Measurements from ENCODE around the gene GAB1. TPM values are rescaled to one million over a fixed set of nuclear protein-coding genes. Genes with fewer than 3 reads are reported as not detected.

The GAB1 gene
- total RNA-seq, 1 experiment from 2014 or later, result 15.3 TPM

- Mint-ChIP-seq H3K4me3 (no peak overlapping the region), H3K9me3 (no peaks in the 10 kb centered on the region), H3K4me1 (no peaks in the 10 kb centered on the region), H3K27me3 (ENCODE audit: low read depth) (no peaks in the 10 kb centered on the region), H3K27ac (no peak overlapping the region), H3K36me3 (ENCODE audit: insufficient read depth in 1 of 3, low read depth in 3 of 3) (no peaks in the 10 kb centered on the region)
- H3K4ac ChIP-seq (ENCODE audit: low read depth, low read length), result no peak overlapping the region
- no peak overlapping the region for H3K23ac ChIP-seq (ENCODE audit: insufficient read length, low read depth, low read length)
- no peak overlapping the region for H2AFZ ChIP-seq (ENCODE audit: low read length)
- DNase-seq, result no peak
- no peak overlapping the region for H3K56ac ChIP-seq (ENCODE audit: insufficient read length, low read depth, low read length)
- no peak overlapping the region for H2BK120ac ChIP-seq (ENCODE audit: low read depth, low read length, poor library complexity, severe bottlenecking)
- no peak overlapping the region for H4K8ac ChIP-seq (replicated peaks; ENCODE audit: insufficient read length, low read depth, low read length)
- H3K79me1 ChIP-seq (ENCODE audit: insufficient read depth, low read depth, low read length, poor library complexity, severe bottlenecking), result no peaks in the 10 kb centered on the region
- no peak for TF ChIP-seq CTCF (conservative IDR thresholded peaks at IDR 0.05)
- H3K27me3 ChIP-seq (ENCODE audit: insufficient read depth, low read length), result no peaks in the 10 kb centered on the region
- no peak overlapping the region for H2BK20ac ChIP-seq (ENCODE audit: low read depth, low read length, poor library complexity, severe bottlenecking)
- no peak overlapping the region for H2BK15ac ChIP-seq (ENCODE audit: low read depth, low read length)
- WGBS (ENCODE audit: extremely low coverage, insufficient read length, low lambda C conversion rate), result no CpG with 5 or more reads among the region's 4 CpGs
- no peak overlapping the region for H3K9ac ChIP-seq (ENCODE audit: extremely low read depth, insufficient read length, low read length)
- H3K9me3 ChIP-seq (ENCODE audit: control insufficient read depth, low read depth, low read length), result no peaks in the 10 kb centered on the region
- no peak overlapping the region for H3K27ac ChIP-seq (ENCODE audit: insufficient read length, low read depth, low read length)
- no peak overlapping the region for H3K4me2 ChIP-seq (ENCODE audit: insufficient read depth, insufficient read length, low read length)
- H2BK12ac ChIP-seq (ENCODE audit: insufficient read length, low read depth, low read length), result no peak overlapping the region
- H3K23me2 ChIP-seq (ENCODE audit: insufficient read length, low read depth, low read length, poor library complexity, severe bottlenecking), result no peaks in the 10 kb centered on the region
- H3T11ph ChIP-seq (ENCODE audit: low read length), result no peak overlapping the region
- no peak overlapping the region for H3K14ac ChIP-seq (ENCODE audit: insufficient read depth, low read length)
- no peak overlapping the region for H3K18ac ChIP-seq (ENCODE audit: insufficient read length, low read depth, low read length)
- no peak overlapping the region for H2AK5ac ChIP-seq (ENCODE audit: insufficient read length, low read length)
- H3K4me1 ChIP-seq (ENCODE audit: insufficient read depth, low read length), result no peaks in the 10 kb centered on the region
- H4K91ac ChIP-seq (ENCODE audit: insufficient read length, low read depth, low read length), result no peak overlapping the region
- H3K79me2 ChIP-seq (ENCODE audit: insufficient read depth, low read length), result no peaks in the 10 kb centered on the region
- no peak overlapping the region for H4K5ac ChIP-seq (ENCODE audit: insufficient read length, low read depth, low read length)
- no peaks in the 10 kb centered on the region for H4K20me1 ChIP-seq (ENCODE audit: control insufficient read depth, insufficient read depth, insufficient read length)
- no peak overlapping the region for H2BK5ac ChIP-seq (ENCODE audit: insufficient read length, low read length)
Observed at GRCh38 chr4:143294710-143295275, 41.9 kb upstream of the GAB1 start.
